ENCODE results near the gene RAD9A. TPM values are rescaled to one million over a fixed set of nuclear protein-coding genes. Genes with fewer than 3 reads are reported as not detected.

The RAD9A gene
- total RNA-seq, 1 experiment from 2014 or later, result 43.0 TPM

DNA sequence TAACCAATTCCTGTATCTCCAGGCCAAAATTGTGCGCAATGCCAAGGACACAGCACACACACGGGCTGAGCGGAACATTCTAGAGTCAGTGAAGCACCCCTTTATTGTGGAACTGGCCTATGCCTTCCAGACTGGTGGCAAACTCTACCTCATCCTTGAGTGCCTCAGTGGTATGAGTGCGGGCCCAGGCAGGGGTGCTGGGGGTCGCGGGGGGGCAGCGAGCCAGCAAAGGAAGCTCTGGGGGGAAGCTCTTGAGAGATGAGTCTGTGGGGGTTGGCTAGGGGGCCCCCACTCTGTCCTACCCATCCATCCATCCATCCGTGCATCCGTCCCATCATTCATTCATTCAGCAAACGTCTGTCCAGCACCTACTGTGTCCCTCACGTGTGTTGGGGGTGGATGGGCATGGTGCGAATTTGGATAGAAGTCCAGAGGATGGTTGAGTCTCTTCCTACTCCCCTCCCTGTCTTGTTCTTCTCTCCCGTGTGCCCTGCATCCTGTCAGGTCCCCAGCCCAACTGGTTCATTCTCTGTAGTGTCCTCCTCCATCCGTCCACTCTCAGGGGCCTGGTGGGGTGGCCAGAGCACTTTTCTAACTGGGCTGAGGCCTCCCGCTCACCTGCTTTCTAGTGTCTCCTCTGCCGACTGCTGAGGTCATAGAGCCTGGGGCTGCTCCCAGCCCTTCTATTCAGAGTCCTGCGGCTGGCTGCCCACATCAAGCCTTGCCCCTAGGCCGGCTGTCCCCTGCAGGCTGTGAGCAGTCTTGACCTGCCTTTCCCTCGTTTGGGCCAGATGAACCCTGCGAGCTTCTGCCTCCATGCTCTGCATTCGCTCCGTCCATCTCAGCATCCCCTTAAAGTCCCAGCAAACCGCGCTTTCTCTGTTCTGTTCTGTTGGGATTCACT lies 39.8 kb downstream of the RAD9A start:
- TF ChIP-seq EZH2 (IDR thresholded peaks at IDR 0.05; ENCODE audit: borderline replicate concordance, low read depth, low read length, poor library complexity, severe bottlenecking), result no peak
- TF ChIP-seq, protein P1, sequence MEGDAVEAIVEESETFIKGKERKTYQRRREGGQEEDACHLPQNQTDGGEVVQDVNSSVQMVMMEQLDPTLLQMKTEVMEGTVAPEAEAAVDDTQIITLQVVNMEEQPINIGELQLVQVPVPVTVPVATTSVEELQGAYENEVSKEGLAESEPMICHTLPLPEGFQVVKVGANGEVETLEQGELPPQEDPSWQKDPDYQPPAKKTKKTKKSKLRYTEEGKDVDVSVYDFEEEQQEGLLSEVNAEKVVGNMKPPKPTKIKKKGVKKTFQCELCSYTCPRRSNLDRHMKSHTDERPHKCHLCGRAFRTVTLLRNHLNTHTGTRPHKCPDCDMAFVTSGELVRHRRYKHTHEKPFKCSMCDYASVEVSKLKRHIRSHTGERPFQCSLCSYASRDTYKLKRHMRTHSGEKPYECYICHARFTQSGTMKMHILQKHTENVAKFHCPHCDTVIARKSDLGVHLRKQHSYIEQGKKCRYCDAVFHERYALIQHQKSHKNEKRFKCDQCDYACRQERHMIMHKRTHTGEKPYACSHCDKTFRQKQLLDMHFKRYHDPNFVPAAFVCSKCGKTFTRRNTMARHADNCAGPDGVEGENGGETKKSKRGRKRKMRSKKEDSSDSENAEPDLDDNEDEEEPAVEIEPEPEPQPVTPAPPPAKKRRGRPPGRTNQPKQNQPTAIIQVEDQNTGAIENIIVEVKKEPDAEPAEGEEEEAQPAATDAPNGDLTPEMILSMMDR (conservative IDR thresholded peaks at IDR 0.05; ENCODE audit: low read depth, low read length), result no peak
- intact Hi-C loops (cut with micrococcal nuclease; ENCODE audit: unreplicated experiment), result no loop called here
- Histone ChIP-seq H3K4me1 (ENCODE audit: insufficient read depth, low read length, poor library complexity, severe bottlenecking) (peaks cover 11% of the 10 kb centered on the region), H3K4me3 (ENCODE audit: low read depth, low read length, poor library complexity, severe bottlenecking) (no peak overlapping the region), H3K9me3 (ENCODE audit: low read depth, low read length, poor library complexity, severe bottlenecking) (no peaks in the 10 kb centered on the region), H3K27me3 (replicated peaks; ENCODE audit: insufficient read depth, low read depth, low read length, poor library complexity) (no peaks in the 10 kb centered on the region), H3K36me3 (ENCODE audit: insufficient read depth, low read length, poor library complexity, severe bottlenecking) (peaks cover 21% of the 10 kb centered on the region), H3K27ac (ENCODE audit: low read depth, low read length, poor library complexity, severe bottlenecking) (no peak overlapping the region)
- ChIA-PET POLR2A (ENCODE audit: low non-redundant PET) (no interaction called here), CTCF (no interaction called here)
- no TSS peak for BruUV-seq (replicated peaks)
- DNase-seq (ENCODE audit: low spot score), result no peak

DNA sequence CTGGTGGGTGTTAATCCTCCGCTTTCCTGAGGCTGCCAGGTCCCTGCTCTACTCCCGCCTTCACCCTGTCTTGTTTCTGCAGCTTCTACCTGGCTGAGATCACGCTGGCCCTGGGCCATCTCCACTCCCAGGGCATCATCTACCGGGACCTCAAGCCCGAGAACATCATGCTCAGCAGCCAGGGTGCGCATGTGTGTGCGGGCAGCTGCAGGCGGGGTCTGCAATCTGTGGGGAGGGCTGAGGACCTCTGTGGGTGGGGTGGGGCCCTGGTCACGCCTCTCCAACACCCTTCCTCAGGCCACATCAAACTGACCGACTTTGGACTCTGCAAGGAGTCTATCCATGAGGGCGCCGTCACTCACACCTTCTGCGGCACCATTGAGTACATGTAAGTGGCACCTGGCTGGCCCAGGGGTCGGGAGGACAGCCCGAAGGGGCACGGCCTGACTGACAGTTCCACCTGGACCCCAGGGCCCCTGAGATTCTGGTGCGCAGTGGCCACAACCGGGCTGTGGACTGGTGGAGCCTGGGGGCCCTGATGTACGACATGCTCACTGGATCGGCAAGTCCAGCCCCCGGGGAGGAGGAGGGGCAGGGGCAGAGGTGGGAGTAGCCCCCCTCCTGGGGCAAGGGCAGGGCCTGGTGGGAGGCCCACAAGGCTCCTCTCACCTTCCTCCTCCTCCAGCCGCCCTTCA lies 41.0 kb downstream of the RAD9A start:
- peaks cover 8% of the 10 kb centered on the region for H3K4me1 ChIP-seq (ENCODE audit: insufficient read depth, low read length, poor library complexity, severe bottlenecking)
- TF ChIP-seq EZH2 (IDR thresholded peaks at IDR 0.05; ENCODE audit: borderline replicate concordance, low read depth, low read length, poor library complexity, severe bottlenecking), result no peak
- TF ChIP-seq, protein P1 (conservative IDR thresholded peaks at IDR 0.05; ENCODE audit: low read depth, low read length), result no peak
- H3K4me3 ChIP-seq (ENCODE audit: low read depth, low read length, poor library complexity, severe bottlenecking), result no peak overlapping the region
- no peaks in the 10 kb centered on the region for H3K9me3 ChIP-seq (ENCODE audit: low read depth, low read length, poor library complexity, severe bottlenecking)
- intact Hi-C loops (cut with micrococcal nuclease; ENCODE audit: unreplicated experiment), result no loop called here
- H3K36me3 ChIP-seq (ENCODE audit: insufficient read depth, low read length, poor library complexity, severe bottlenecking), result peaks cover 26% of the 10 kb centered on the region
- BruUV-seq (replicated peaks), result no TSS peak
- H3K27me3 ChIP-seq (replicated peaks; ENCODE audit: insufficient read depth, low read depth, low read length, poor library complexity), result no peaks in the 10 kb centered on the region
- no peak overlapping the region for H3K27ac ChIP-seq (ENCODE audit: low read depth, low read length, poor library complexity, severe bottlenecking)
- DNase-seq (ENCODE audit: low spot score), result no peak
- ChIA-PET POLR2A (ENCODE audit: low non-redundant PET) (no interaction called here), CTCF (no interaction called here)

DNA sequence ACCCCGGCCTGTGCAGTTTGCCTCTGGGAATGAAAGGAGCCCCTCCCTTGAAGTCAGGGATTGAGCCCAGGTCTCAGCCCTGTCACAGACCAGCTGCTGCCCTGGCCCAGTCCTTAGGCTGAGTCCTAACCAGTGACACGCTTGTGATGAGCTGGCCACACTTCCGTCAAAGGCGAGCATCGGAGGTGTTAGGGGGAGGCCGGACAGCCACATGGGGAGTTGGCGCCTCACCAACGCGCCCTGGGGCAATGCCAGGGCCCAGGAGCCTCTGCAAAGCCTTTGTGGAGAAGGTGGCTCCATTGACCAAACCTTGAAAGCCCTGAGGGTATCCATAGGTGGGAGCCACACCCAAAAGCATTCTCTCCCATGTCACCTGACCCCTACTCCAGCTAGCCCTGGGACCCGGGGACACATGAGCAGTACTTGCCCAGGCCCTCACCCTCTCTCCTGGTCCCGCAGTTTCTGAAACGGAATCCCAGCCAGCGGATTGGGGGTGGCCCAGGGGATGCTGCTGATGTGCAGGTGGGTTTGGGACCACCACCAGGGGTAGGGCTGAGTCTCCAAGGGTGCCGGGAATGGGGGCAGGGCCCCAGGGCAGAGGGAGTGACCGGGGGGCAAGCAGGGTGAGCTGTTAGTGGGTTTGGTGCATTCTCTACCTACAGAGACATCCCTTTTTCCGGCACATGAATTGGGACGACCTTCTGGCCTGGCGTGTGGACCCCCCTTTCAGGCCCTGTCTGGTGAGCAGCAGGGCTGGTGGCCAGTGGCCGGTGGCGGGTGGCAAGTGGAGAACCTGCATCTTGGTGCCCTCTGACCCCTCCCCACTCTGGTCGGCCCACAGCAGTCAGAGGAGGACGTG lies 42.0 kb downstream of the RAD9A start:
- no TSS peak for BruUV-seq (replicated peaks)
- H3K4me3 ChIP-seq (ENCODE audit: low read depth, low read length, poor library complexity, severe bottlenecking), result no peak overlapping the region
- no peaks in the 10 kb centered on the region for H3K9me3 ChIP-seq (ENCODE audit: low read depth, low read length, poor library complexity, severe bottlenecking)
- TF ChIP-seq, protein P1 (conservative IDR thresholded peaks at IDR 0.05; ENCODE audit: low read depth, low read length), result no peak
- TF ChIP-seq EZH2 (IDR thresholded peaks at IDR 0.05; ENCODE audit: borderline replicate concordance, low read depth, low read length, poor library complexity, severe bottlenecking), result no peak
- no peaks in the 10 kb centered on the region for H3K27me3 ChIP-seq (replicated peaks; ENCODE audit: insufficient read depth, low read depth, low read length, poor library complexity)
- intact Hi-C loops (cut with micrococcal nuclease; ENCODE audit: unreplicated experiment), result no loop called here
- peaks cover 8% of the 10 kb centered on the region for H3K4me1 ChIP-seq (ENCODE audit: insufficient read depth, low read length, poor library complexity, severe bottlenecking)
- H3K27ac ChIP-seq (ENCODE audit: low read depth, low read length, poor library complexity, severe bottlenecking), result no peak overlapping the region
- no peak for DNase-seq (ENCODE audit: low spot score)
- peaks cover 33% of the 10 kb centered on the region for H3K36me3 ChIP-seq (ENCODE audit: insufficient read depth, low read length, poor library complexity, severe bottlenecking)
- ChIA-PET CTCF (no interaction called here), POLR2A (ENCODE audit: low non-redundant PET) (no interaction called here)
